Heart right ventricle (tissue), 16 donors: ENCODE measurements around the gene C9orf78. TPM values are rescaled to one million over a fixed set of nuclear protein-coding genes. Genes with fewer than 3 reads are reported as not detected.

Experiments used
- ATAC-seq, 8 donors: fragments of 200-7000 bp; cut with Tn5 transposase; one replicate each; pipeline ENCODE4 v1.9.1; 2020; ENCODE audit warnings: mild to moderate bottlenecking in 8 of 8, moderate library complexity in 8 of 8, moderate number of reproducible peaks in 1 of 8
- DNase-seq, 2 donors: peaks; one replicate each; pipeline ENCODE4 v3.0.0-alpha.2; 2020
- H3K27ac ChIP-seq, 10 donors: fragments of 200-600 bp; sonication (generic) in 2 of 10; one replicate each; pipeline versions ENCODE4 v1.5.0 to v1.8.0; 2020 to 2022; ENCODE audit warnings: mild to moderate bottlenecking in 3 of 10
- H3K27me3 ChIP-seq, 7 donors: fragments of 200-600 bp; one replicate each; pipeline ENCODE4 v1.8.0; 2021 to 2022; ENCODE audit warnings: mild to moderate bottlenecking in 2 of 7
- H3K36me3 ChIP-seq, 9 donors: fragments of 200-600 bp; sonication (generic) in 1 of 9; one replicate each; pipeline versions ENCODE4 v1.5.0 to v1.8.0; 2020 to 2022; ENCODE audit warnings: mild to moderate bottlenecking in 2 of 9
- H3K4me1 ChIP-seq, 9 donors: fragments of 200-600 bp; sonication (generic) in 1 of 9; one replicate each; pipeline versions ENCODE4 v1.5.0 to v1.8.0; 2020 to 2022; ENCODE audit warnings: mild to moderate bottlenecking in 4 of 9
- H3K4me3 ChIP-seq, 10 donors: fragments of 200-600 bp; sonication (generic) in 2 of 10; one replicate each; pipeline versions ENCODE4 v1.5.0 to v1.8.0; 2020 to 2022; ENCODE audit warnings: mild to moderate bottlenecking in 7 of 10, moderate library complexity in 2 of 10
- H3K9me3 ChIP-seq, 11 donors: fragments of 200-600 bp in 10 of 11; sonication (generic) in 2 of 11; one replicate each; pipeline versions ENCODE4 v1.5.0 to v1.8.0; 2013 to 2022; ENCODE audit warnings: mild to moderate bottlenecking in 2 of 11, control low read depth in 1 of 11, moderate library complexity in 1 of 11
- CTCF ChIP-seq, 9 donors: fragments of 200-600 bp; sonication (generic) in 2 of 9; IDR thresholded peaks; one replicate each; pipeline versions ENCODE4 v1.5.0 to v1.8.0; 2021 to 2022; ENCODE audit warnings: antibody characterized with exemption in 9 of 9, mild to moderate bottlenecking in 5 of 9, moderate library complexity in 1 of 9
- WGBS, 2 donors: extraction: QIAGEN DNeasy Blood & Tissue Kit; methylation state at CpG; one replicate each; pipeline ENCODE4 v1.1.7; 2013; ENCODE audit warnings: inconsistent platforms in 1 of 2; 5-methylcytosine and 5-hydroxymethylcytosine counted together
- intact Hi-C, 10 donors: fragments of 100-400 bp; cut with DNase I; formaldehyde crosslinking; loops; one replicate each; pipeline versions ENCODE4 v1.11.1 to v1.14.2; 2022
- polyA plus RNA-seq, 2 donors: library from polyadenylated mRNA; stranded (reverse); fragments of 200-250 nt; gene quantifications; one replicate each; pipeline ENCODE4 v1.2.3, GENCODE V29; 2013
- total RNA-seq, 10 donors: library from RNA; stranded (reverse); fragmentation: NEBNext Ultra II Directional in 3 of 10; extraction: Animal tissue kit (Norgen Biotek cat#: 25700) in 3 of 10; gene quantifications; one replicate each; pipeline versions ENCODE4 v1.2.1 to v1.2.4, GENCODE V29; 2021 to 2023
- donor health status: Arrhythmogenic right ventricular cardiomyopathy.
- donor health status: ischemic (EF 13 %, LVEDD 7.1; RV severe dilation, severe dysfunction).
- donor health status: healthy with polysubstance abuse.
- donor health status: DM: no; HTN: yes; CAD: no.
- donor health status: DM: no; HTN: no; CAD: no.
- donor health status: ischemic (EF 25% LVEDD 6.9; RV normal size, moderate dysfunction).
- donor health status: ischemic (EF 25% LVEDD 5.7; RV mildly dilated, moderate dysfunction).
- donor health status: healthy.
- donor health status: DM: yes; HTN: yes; CAD: no.
- donor health status: Ischemic cardiomyopathy.
- donor health status: ischemic (EF 35%, LVEDD 5.7; RV mildly dilated, moderate dysfunction).
- donor health status: nonischemic (EF 11% LVEDD 7.7; RV severe dilation, severe dysfunction).
- donor health status: DM: yes; HTN: yes; CAD: no.
- donor health status: PGD.
- donor health status: ischemic (EF 29% LVEDD 5.4; RV normal size, mild dysfunction).
- donor health status: nonischemic (EF 23%, LVEDD 6.1; RV moderate dilation, normal function).

Gene C9orf78
- total and polyA plus RNA-seq, 12 donors, result 25.7 to 66.2 (median 30.7) TPM

GRCh38 chr9:129860653-129861446, 25.8 kb upstream of the C9orf78 start:
- Histone ChIP-seq H3K27me3 (no peaks in the 10 kb centered on the region), H3K4me1 (peaks cover 0 to 19% (median 0%) of the 10 kb centered on the region in 9 donors), H3K36me3 (peaks cover 0 to 96% (median 49%) of the 10 kb centered on the region in 9 donors), H3K27ac (no peak overlapping the region), H3K9me3 (no peaks in the 10 kb centered on the region), H3K4me3 (no peak overlapping the region)
- WGBS, 2 donors, result 75 to 86% methylated on average over 11 of the region's 11 CpGs
- DNase-seq (no peak), ATAC-seq (no peak)
- TF ChIP-seq CTCF (IDR thresholded peaks at IDR 0.05), result no peak
- intact Hi-C loops, result no loop called here

GRCh38 chr9:129858167-129858962, 23.3 kb upstream of the C9orf78 start:
- Histone ChIP-seq H3K4me3 (no peak overlapping the region), H3K27ac (no peak overlapping the region), H3K36me3 (peaks cover 0 to 94% (median 50%) of the 10 kb centered on the region in 9 donors), H3K4me1 (peaks cover 0 to 12% (median 0%) of the 10 kb centered on the region in 9 donors), H3K9me3 (no peaks in the 10 kb centered on the region), H3K27me3 (no peaks in the 10 kb centered on the region)
- WGBS, 2 donors, result 89 to 93% methylated on average over 11 of the region's 11 CpGs
- ATAC-seq (no peak), DNase-seq (no peak)
- TF ChIP-seq CTCF (IDR thresholded peaks at IDR 0.05), result no peak
- intact Hi-C loops, result no loop called here

GRCh38 chr9:129857207-129857606, 22.1 kb upstream of the C9orf78 start:
- WGBS, 2 donors, result 88 to 94% methylated on average over 7 of the region's 7 CpGs
- no peak overlapping the region for H3K27ac ChIP-seq
- H3K27me3 ChIP-seq, result no peaks in the 10 kb centered on the region
- DNase-seq (no peak), ATAC-seq (no peak)
- H3K4me3 ChIP-seq, result no peak overlapping the region
- intact Hi-C loops, result no loop called here
- peaks cover 3 to 94% (median 56%) of the 10 kb centered on the region in 9 donors for H3K36me3 ChIP-seq
- H3K9me3 ChIP-seq, result no peaks in the 10 kb centered on the region
- peaks cover 0 to under 1% (median 0%) of the 10 kb centered on the region in 9 donors for H3K4me1 ChIP-seq
- TF ChIP-seq CTCF (IDR thresholded peaks at IDR 0.05), result no peak

GRCh38 chr9:129854588-129855110, 19.6 kb upstream of the C9orf78 start:
- WGBS, 2 donors, result 94 to 96% methylated on average over 4 of the region's 4 CpGs

More at GRCh38 chr9:129854588-129855110, 19.6 kb upstream of the C9orf78 start:
- H3K4me1 ChIP-seq, result no peaks in the 10 kb centered on the region
- no peak overlapping the region for H3K27ac ChIP-seq
- no peaks in the 10 kb centered on the region for H3K9me3 ChIP-seq
- no peak for TF ChIP-seq CTCF (IDR thresholded peaks at IDR 0.05)
- H3K4me3 ChIP-seq, result no peak overlapping the region
- intact Hi-C loops, result no loop called here
- H3K36me3 ChIP-seq, result peaks cover 3 to 96% (median 41%) of the 10 kb centered on the region in 9 donors
- DNase-seq (no peak), ATAC-seq (no peak)
- no peaks in the 10 kb centered on the region for H3K27me3 ChIP-seq
